GM23338 (cell line): ENCODE results near the gene SPATA4. TPM values are rescaled to one million over a fixed set of nuclear protein-coding genes. Genes with fewer than 3 reads are reported as not detected.

Experiments used
- ATAC-seq: fragments of 200-7000 bp; cut with Tn5 transposase; 3 replicates; pipeline ENCODE4 v1.9.1; 2020
- DNase-seq: peaks from one replicate; pipeline ENCODE4 v3.0.0-alpha.2; 2015; ENCODE audit warnings: low spot score
- H2AFZ ChIP-seq: fragments of 200-600 bp; sonication (generic); 2 replicates; pipeline ENCODE4 v1.8.0; 2016; ENCODE audit warnings: antibody characterized with exemption, mild to moderate bottlenecking, moderate library complexity
- H3F3A ChIP-seq: fragments of 200-600 bp; sonication (generic); replicated peaks from 2 replicates; pipeline ENCODE4 v1.8.0; 2017; ENCODE audit warnings: antibody characterized with exemption, mixed run types, low read depth
- H3K27ac ChIP-seq: fragments of 200-600 bp; sonication (generic); 2 replicates; pipeline ENCODE4 v1.6.1; 2016; ENCODE audit warnings: low read depth
- H3K27me3 ChIP-seq: fragments of 200-600 bp; sonication (generic); 2 replicates; pipeline ENCODE4 v1.8.0; 2016; ENCODE audit warnings: mild to moderate bottlenecking, mixed run types, moderate library complexity; ENCODE audit not compliant: insufficient read depth
- H3K36me3 ChIP-seq: fragments of 200-600 bp; sonication (generic); 2 replicates; pipeline ENCODE4 v1.8.0; 2016; ENCODE audit warnings: mild to moderate bottlenecking; ENCODE audit not compliant: insufficient read depth
- H3K4me1 ChIP-seq: fragments of 200-600 bp; sonication (generic); 2 replicates; pipeline ENCODE4 v1.8.0; 2016; ENCODE audit warnings: mild to moderate bottlenecking, moderate library complexity; ENCODE audit not compliant: insufficient read depth
- H3K4me2 ChIP-seq: fragments of 200-600 bp; sonication (generic); 2 replicates; pipeline ENCODE4 v1.7.1; 2017; ENCODE audit warnings: mixed run types
- H3K4me3 ChIP-seq: fragments of 200-600 bp; sonication (generic); 2 replicates; pipeline ENCODE4 v1.6.1; 2016; ENCODE audit warnings: mixed run types
- H3K79me2 ChIP-seq: fragments of 200-600 bp; sonication (generic); replicated peaks from 2 replicates; pipeline ENCODE4 v1.8.0; 2017; ENCODE audit warnings: mild to moderate bottlenecking; ENCODE audit not compliant: insufficient read depth
- H3K9me2 ChIP-seq: fragments of 200-600 bp; sonication (generic); 2 replicates; pipeline ENCODE4 v1.8.0; 2017; ENCODE audit not compliant: insufficient read depth
- H4K20me1 ChIP-seq: fragments of 200-600 bp; sonication (generic); replicated peaks from 2 replicates; pipeline ENCODE4 v1.8.0; 2017; ENCODE audit warnings: mild to moderate bottlenecking; ENCODE audit not compliant: insufficient read depth
- H3K27ac Mint-ChIP-seq: 2 replicates; pipeline ENCODE4 v1.8.0; 2020; ENCODE audit warnings: inconsistent platforms, mild to moderate bottlenecking, moderate library complexity, mixed read lengths
- H3K27me3 Mint-ChIP-seq: 3 replicates; pipeline ENCODE4 v1.8.0; 2022; ENCODE audit warnings: low read depth, mild to moderate bottlenecking, moderate library complexity, mixed read lengths, inconsistent platforms; ENCODE audit not compliant: insufficient read depth, poor library complexity
- H3K36me3 Mint-ChIP-seq: 3 replicates; pipeline ENCODE4 v1.8.0; 2021; ENCODE audit warnings: low read depth, mild to moderate bottlenecking, inconsistent platforms, moderate library complexity, mixed read lengths
- H3K4me1 Mint-ChIP-seq: 3 replicates; pipeline ENCODE4 v1.8.0; 2020; ENCODE audit warnings: mild to moderate bottlenecking, inconsistent platforms, mixed read lengths
- H3K4me3 Mint-ChIP-seq: 3 replicates; pipeline ENCODE4 v1.8.0; 2021; ENCODE audit warnings: moderate library complexity, mild to moderate bottlenecking, inconsistent platforms, mixed read lengths
- H3K9me3 Mint-ChIP-seq: 3 replicates; pipeline ENCODE4 v1.8.0; 2020; ENCODE audit warnings: moderate library complexity, mild to moderate bottlenecking, inconsistent platforms, mixed read lengths
- CREB1 ChIP-seq: fragments of 250-450 bp; sonication (Bioruptor Pico); IDR thresholded peaks from 2 replicates; pipeline ENCODE4 v1.5.0; 2020; ENCODE audit warnings: low read depth, mild to moderate bottlenecking, moderate library complexity
- CTCF ChIP-seq, 2 experiments: fragments of 200-600 bp in 1 of 2; sonication (generic) in 1 of 2; conservative IDR thresholded peaks; 2 replicates each; pipeline versions ENCODE4 v1.5.1 to v1.6.1; 2016 to 2017; ENCODE audit warnings: antibody characterized with exemption in 2 of 2, low read depth in 2 of 2, mild to moderate bottlenecking in 2 of 2, moderate library complexity in 1 of 2
- EZH2 ChIP-seq: fragments of 200-600 bp; sonication (generic); IDR thresholded peaks from one replicate; pipeline ENCODE4 v1.8.0; 2017; ENCODE audit warnings: antibody characterized with exemption, mild to moderate bottlenecking, low read depth; ENCODE audit not compliant: unreplicated experiment
- EZH2phosphoT487 ChIP-seq: fragments of 200-600 bp; sonication (generic); IDR thresholded peaks from one replicate; pipeline ENCODE4 v1.8.1; 2018; ENCODE audit warnings: antibody characterized with exemption; ENCODE audit not compliant: unreplicated experiment
- JUNB ChIP-seq: IDR thresholded peaks from one replicate; pipeline ENCODE4 v1.6.1; 2016; ENCODE audit warnings: antibody characterized with exemption; ENCODE audit not compliant: unreplicated experiment
- NANOG ChIP-seq: IDR thresholded peaks from 2 replicates; pipeline ENCODE4 v1.6.1; 2016; ENCODE audit warnings: antibody characterized with exemption, borderline replicate concordance
- POLR2AphosphoS5 ChIP-seq: IDR thresholded peaks from 2 replicates; pipeline ENCODE4 v1.6.1; 2016; ENCODE audit warnings: antibody characterized with exemption, low read depth
- STAT1 ChIP-seq: IDR thresholded peaks from one replicate; pipeline ENCODE4 v1.6.1; 2016; ENCODE audit warnings: antibody characterized with exemption; ENCODE audit not compliant: unreplicated experiment
- ZNF114 ChIP-seq: fragments of 250-450 bp; sonication (Bioruptor Pico); IDR thresholded peaks from 2 replicates; pipeline ENCODE4 v1.5.0; 2020; ENCODE audit warnings: mild to moderate bottlenecking, moderate library complexity
- ZNF331 ChIP-seq: fragments of 250-450 bp; sonication (Bioruptor Pico); IDR thresholded peaks from 2 replicates; pipeline ENCODE4 v1.5.0; 2020; ENCODE audit warnings: low read depth, mild to moderate bottlenecking, moderate library complexity
- polyA plus RNA-seq: library from polyadenylated mRNA; unstranded; fragments of >200 nt; fragmentation: Nextera tagmentation; extraction: Ambion mirVana; gene quantifications from 2 replicates; pipeline ENCODE4 v1.2.1, GENCODE V29; 2016
- total RNA-seq: library from RNA; depleted of rRNA; stranded (reverse); fragments of >200 nt; shearing (Covaris generic); gene quantifications from 2 replicates; pipeline ENCODE4 v1.2.3, GENCODE V29; 2014
- TF ChIP-seq, protein P1 (sequence below): IDR thresholded peaks from 2 replicates; pipeline ENCODE4 v1.6.1; 2016; ENCODE audit warnings: antibody characterized with exemption
- TF ChIP-seq, protein P2 (sequence below): IDR thresholded peaks from one replicate; pipeline ENCODE4 v1.6.1; 2018; ENCODE audit warnings: antibody characterized with exemption; ENCODE audit not compliant: unreplicated experiment
- TF ChIP-seq, protein P3 (sequence below): fragments of 250-450 bp; sonication (Bioruptor Pico); IDR thresholded peaks from 2 replicates; pipeline ENCODE4 v1.5.0; 2020; ENCODE audit warnings: mild to moderate bottlenecking, moderate library complexity

SPATA4 gene
- total and polyA plus RNA-seq, 2 experiments from 2014 or later, result not detected

DNA sequence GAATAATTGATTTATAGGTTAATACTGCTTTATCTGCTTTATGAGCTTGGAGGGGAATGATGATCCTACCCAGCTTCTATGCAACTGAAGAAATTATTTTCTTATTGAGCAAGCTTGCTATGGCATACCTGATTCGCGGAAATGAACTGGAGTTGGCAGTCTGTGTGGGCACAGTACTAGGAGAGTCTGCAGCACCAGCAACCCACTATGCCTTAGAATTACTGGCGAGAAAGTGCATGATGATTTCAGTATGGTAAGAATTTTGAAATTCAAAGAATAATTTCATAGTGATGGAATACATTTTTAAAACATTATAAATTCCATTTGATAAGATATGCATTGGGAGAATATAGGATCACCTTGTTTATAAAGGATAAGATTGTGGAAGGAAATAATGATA lies 32.3 kb downstream of the SPATA4 start:
- H4K20me1 ChIP-seq, result no peaks in the 10 kb centered on the region
- H3K4me2 ChIP-seq, result no peak overlapping the region
- no peaks in the 10 kb centered on the region for H3K4me1 ChIP-seq
- Mint-ChIP-seq H3K27me3 (no peaks in the 10 kb centered on the region), H3K27ac (no peak overlapping the region), H3K36me3 (no peaks in the 10 kb centered on the region), H3K4me3 (no peak overlapping the region), H3K9me3 (no peaks in the 10 kb centered on the region), H3K4me1 (no peaks in the 10 kb centered on the region)
- H3K36me3 ChIP-seq, result no peaks in the 10 kb centered on the region
- ATAC-seq (no peak), DNase-seq (no peak)
- H3K9me2 ChIP-seq, result no peaks in the 10 kb centered on the region
- H3F3A ChIP-seq, result no peaks in the 10 kb centered on the region
- no peaks in the 10 kb centered on the region for H3K79me2 ChIP-seq
- TF ChIP-seq ZNF114 (CRISPR knock-in tag), result no peak
- TF ChIP-seq EZH2phosphoT487, result no peak
- TF ChIP-seq, protein P1, sequence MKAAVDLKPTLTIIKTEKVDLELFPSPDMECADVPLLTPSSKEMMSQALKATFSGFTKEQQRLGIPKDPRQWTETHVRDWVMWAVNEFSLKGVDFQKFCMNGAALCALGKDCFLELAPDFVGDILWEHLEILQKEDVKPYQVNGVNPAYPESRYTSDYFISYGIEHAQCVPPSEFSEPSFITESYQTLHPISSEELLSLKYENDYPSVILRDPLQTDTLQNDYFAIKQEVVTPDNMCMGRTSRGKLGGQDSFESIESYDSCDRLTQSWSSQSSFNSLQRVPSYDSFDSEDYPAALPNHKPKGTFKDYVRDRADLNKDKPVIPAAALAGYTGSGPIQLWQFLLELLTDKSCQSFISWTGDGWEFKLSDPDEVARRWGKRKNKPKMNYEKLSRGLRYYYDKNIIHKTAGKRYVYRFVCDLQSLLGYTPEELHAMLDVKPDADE, result no peak
- TF ChIP-seq CREB1 (CRISPR knock-in tag), result no peak
- TF ChIP-seq, protein P2, sequence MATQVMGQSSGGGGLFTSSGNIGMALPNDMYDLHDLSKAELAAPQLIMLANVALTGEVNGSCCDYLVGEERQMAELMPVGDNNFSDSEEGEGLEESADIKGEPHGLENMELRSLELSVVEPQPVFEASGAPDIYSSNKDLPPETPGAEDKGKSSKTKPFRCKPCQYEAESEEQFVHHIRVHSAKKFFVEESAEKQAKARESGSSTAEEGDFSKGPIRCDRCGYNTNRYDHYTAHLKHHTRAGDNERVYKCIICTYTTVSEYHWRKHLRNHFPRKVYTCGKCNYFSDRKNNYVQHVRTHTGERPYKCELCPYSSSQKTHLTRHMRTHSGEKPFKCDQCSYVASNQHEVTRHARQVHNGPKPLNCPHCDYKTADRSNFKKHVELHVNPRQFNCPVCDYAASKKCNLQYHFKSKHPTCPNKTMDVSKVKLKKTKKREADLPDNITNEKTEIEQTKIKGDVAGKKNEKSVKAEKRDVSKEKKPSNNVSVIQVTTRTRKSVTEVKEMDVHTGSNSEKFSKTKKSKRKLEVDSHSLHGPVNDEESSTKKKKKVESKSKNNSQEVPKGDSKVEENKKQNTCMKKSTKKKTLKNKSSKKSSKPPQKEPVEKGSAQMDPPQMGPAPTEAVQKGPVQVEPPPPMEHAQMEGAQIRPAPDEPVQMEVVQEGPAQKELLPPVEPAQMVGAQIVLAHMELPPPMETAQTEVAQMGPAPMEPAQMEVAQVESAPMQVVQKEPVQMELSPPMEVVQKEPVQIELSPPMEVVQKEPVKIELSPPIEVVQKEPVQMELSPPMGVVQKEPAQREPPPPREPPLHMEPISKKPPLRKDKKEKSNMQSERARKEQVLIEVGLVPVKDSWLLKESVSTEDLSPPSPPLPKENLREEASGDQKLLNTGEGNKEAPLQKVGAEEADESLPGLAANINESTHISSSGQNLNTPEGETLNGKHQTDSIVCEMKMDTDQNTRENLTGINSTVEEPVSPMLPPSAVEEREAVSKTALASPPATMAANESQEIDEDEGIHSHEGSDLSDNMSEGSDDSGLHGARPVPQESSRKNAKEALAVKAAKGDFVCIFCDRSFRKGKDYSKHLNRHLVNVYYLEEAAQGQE, result no peak
- TF ChIP-seq NANOG, result no peak
- no peak for TF ChIP-seq ZNF331 (CRISPR knock-in tag)
- TF ChIP-seq CTCF (conservative IDR thresholded peaks at IDR 0.05; ENCODE audit: low read depth in 2 of 2), result no peak
- TF ChIP-seq JUNB, result no peak
- TF ChIP-seq EZH2, result no peak
- TF ChIP-seq, protein P3, sequence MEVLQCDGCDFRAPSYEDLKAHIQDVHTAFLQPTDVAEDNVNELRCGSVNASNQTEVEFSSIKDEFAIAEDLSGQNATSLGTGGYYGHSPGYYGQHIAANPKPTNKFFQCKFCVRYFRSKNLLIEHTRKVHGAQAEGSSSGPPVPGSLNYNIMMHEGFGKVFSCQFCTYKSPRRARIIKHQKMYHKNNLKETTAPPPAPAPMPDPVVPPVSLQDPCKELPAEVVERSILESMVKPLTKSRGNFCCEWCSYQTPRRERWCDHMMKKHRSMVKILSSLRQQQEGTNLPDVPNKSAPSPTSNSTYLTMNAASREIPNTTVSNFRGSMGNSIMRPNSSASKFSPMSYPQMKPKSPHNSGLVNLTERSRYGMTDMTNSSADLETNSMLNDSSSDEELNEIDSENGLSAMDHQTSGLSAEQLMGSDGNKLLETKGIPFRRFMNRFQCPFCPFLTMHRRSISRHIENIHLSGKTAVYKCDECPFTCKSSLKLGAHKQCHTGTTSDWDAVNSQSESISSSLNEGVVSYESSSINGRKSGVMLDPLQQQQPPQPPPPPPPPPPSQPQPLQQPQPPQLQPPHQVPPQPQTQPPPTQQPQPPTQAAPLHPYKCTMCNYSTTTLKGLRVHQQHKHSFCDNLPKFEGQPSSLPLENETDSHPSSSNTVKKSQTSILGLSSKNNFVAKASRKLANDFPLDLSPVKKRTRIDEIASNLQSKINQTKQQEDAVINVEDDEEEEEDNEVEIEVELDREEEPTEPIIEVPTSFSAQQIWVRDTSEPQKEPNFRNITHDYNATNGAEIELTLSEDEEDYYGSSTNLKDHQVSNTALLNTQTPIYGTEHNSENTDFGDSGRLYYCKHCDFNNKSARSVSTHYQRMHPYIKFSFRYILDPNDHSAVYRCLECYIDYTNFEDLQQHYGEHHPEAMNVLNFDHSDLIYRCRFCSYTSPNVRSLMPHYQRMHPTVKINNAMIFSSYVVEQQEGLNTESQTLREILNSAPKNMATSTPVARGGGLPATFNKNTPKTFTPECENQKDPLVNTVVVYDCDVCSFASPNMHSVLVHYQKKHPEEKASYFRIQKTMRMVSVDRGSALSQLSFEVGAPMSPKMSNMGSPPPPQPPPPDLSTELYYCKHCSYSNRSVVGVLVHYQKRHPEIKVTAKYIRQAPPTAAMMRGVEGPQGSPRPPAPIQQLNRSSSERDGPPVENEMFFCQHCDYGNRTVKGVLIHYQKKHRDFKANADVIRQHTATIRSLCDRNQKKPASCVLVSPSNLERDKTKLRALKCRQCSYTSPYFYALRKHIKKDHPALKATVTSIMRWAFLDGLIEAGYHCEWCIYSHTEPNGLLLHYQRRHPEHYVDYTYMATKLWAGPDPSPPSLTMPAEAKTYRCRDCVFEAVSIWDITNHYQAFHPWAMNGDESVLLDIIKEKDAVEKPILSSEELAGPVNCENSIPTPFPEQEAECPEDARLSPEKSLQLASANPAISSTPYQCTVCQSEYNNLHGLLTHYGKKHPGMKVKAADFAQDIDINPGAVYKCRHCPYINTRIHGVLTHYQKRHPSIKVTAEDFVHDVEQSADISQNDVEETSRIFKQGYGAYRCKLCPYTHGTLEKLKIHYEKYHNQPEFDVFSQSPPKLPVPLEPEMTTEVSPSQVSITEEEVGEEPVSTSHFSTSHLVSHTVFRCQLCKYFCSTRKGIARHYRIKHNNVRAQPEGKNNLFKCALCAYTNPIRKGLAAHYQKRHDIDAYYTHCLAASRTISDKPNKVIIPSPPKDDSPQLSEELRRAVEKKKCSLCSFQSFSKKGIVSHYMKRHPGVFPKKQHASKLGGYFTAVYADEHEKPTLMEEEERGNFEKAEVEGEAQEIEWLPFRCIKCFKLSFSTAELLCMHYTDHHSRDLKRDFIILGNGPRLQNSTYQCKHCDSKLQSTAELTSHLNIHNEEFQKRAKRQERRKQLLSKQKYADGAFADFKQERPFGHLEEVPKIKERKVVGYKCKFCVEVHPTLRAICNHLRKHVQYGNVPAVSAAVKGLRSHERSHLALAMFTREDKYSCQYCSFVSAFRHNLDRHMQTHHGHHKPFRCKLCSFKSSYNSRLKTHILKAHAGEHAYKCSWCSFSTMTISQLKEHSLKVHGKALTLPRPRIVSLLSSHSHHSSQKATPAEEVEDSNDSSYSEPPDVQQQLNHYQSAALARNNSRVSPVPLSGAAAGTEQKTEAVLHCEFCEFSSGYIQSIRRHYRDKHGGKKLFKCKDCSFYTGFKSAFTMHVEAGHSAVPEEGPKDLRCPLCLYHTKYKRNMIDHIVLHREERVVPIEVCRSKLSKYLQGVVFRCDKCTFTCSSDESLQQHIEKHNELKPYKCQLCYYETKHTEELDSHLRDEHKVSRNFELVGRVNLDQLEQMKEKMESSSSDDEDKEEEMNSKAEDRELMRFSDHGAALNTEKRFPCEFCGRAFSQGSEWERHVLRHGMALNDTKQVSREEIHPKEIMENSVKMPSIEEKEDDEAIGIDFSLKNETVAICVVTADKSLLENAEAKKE (CRISPR knock-in tag), result no peak
- TF ChIP-seq STAT1, result no peak
- no peak for TF ChIP-seq POLR2AphosphoS5
- H3K27ac ChIP-seq, result no peak overlapping the region
- H3K4me3 ChIP-seq, result no peak overlapping the region
- no peak overlapping the region for H2AFZ ChIP-seq
- no peaks in the 10 kb centered on the region for H3K27me3 ChIP-seq
